Body of pancreas (tissue), 4 donors: ENCODE measurements around the gene LRRC56.

ENCODE experiments used
- CTCF ChIP-seq, 7 experiments: fragments of 450-650 bp in 4 of 7; fragments of 200-600 bp in 3 of 7; sonication (generic) in 3 of 7; IDR thresholded peaks; one replicate each; pipeline ENCODE4 v1.5.1; 2016 to 2019; ENCODE audit warnings: antibody characterized with exemption in 7 of 7
- POLR2A ChIP-seq, 3 donors: fragments of 450-650 bp; IDR thresholded peaks; one replicate each; pipeline ENCODE4 v1.6.1; 2016; ENCODE audit warnings: antibody characterized with exemption in 3 of 3, mild to moderate bottlenecking in 2 of 3

DNA sequence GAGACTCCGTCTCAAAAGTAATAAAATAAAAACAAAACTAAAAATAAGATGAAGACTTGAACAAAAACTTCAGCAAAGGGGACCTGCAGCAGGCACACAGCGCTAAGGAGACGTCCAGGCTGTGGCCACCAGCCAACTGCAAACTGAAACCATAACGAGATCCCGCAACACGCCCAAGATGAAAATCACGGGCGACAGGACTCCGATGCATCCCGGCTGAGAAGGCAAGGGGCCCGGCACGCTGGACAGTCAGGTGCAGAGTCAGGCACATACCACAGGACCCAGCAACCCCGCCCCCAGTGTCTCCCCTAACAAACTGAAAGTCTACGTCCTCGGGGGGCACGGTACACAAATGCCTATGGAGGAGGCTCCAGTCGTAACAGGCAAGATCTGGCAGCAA lies 11.1 kb upstream of the LRRC56 start:
- TF ChIP-seq POLR2A (IDR thresholded peaks at IDR 0.05) (no peak), CTCF (IDR thresholded peaks at IDR 0.05) (no peak)
